Measurements from ENCODE around the gene PLA2G1B.

The PLA2G1B gene

GRCh38 chr12:120328228-120328627 lies 649 bp upstream of the PLA2G1B start:
- no peak for DNase-seq (ENCODE audit: low read depth in 1 of 2, low spot score in 1 of 2)

GRCh38 chr12:120324841-120325417 lies 2.6 kb downstream of the PLA2G1B start:
- DNase-seq (ENCODE audit: low read depth in 1 of 2, low spot score in 1 of 2) = no peak

GRCh38 chr12:120323772-120324171 lies 3.8 kb downstream of the PLA2G1B start:
- no peak for DNase-seq (ENCODE audit: low read depth in 1 of 2, low spot score in 1 of 2)

GRCh38 chr12:120321382-120322202 lies 6.0 kb downstream of the PLA2G1B start:
- no peak for DNase-seq (ENCODE audit: low read depth in 1 of 2, low spot score in 1 of 2)

DNA sequence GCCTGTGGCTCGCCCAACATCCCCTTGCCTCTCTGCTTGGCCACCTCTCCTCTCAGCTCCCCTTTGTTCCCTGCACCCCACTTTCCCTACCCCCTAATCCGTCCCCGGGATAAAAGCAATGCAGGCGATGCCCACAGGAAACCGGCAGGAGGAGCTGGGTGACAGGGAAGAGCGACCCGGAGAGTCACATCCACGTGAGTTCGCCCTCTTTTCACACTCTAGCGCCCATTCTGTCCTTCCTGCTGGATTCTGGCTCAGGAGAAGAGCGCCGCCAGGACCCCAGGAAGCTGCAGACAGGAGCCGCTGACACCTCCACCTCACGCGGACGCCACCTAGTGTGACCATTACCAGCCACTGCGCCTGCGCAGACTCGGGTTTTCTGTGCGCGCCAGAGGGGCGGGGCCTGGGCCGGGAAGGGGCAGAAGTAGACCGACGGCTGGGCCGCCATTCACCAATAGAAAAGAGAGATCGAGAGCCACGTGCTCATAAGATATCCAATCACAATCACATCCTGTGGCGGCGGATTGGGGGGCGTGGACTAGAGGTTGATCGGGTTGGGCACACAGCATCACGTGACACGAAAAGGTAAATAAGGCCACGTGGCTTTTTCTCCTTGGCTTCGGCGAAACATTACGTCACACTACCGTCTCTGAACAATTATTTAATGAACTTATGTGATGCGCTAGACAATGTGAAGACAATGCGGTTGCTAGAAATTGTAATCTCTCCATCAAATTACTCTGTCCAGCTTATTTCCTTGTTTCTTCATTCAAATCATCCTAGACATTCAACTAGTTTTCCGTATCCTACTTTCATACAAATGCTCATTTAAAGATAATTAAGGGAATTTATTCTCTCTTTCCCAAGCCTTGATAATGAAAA lies 10.1 kb downstream of the PLA2G1B start:
- peak; percentile 99 to 100 for DNase-seq (ENCODE audit: low read depth in 1 of 2, low spot score in 1 of 2)

GRCh38 chr12:120316798-120317223 lies 10.8 kb downstream of the PLA2G1B start:
- no peak for DNase-seq (ENCODE audit: low read depth in 1 of 2, low spot score in 1 of 2)

- DNase-seq (ENCODE audit: low read depth in 1 of 2, low spot score in 1 of 2) = no peak
Observed at GRCh38 chr12:120314220-120314619, 13.4 kb downstream of the PLA2G1B start.

DNA sequence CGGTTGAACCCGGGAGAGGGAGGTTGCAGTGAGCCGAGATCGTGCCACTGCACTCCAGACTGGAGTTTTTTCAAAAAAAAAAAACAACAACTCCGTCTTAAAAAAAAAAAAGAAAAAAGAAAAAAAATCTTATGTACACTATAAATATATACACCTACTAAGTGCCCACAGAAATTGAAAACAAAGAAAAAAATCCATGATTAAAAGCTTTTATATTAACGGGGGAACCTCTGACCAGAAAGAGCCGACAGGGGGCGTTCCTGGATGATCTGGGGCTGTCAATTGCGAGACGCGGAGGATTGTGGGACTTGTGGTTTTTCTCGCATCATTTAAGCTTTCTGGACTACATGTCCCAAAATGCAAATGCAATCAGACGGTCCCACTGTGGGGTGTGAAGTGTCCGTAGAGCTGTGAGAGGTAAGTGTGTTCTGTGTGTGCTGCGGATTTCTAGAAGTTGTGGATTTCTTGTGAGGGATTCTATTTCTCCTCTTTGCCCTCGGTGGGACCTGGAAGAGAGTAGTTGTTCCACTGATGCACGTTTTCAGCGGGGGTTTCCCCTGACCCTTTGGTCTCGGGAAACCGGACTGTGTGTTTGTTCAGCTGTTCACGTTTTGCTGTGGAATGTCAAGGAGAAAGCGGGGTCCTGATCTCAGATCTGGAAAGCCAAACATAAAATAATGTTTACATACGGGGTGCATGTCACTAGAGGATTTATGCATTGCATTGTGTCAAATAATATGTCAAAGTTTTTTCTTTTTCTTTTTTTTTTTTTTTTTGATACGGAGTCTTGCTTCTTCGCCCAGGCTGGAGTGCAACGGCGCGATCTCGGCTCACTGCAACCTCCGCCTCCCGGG lies 25.4 kb downstream of the PLA2G1B start, which contains the start of gene SIRT4:
Gene SIRT4 (plus strand): TSS at position 360 of the 854 bp plus-strand sequence. CDS start 1,241 bp downstream, outside the sequence.
- peak; percentile 71 to 75 for DNase-seq (ENCODE audit: low read depth in 1 of 2, low spot score in 1 of 2)

- DNase-seq (ENCODE audit: low read depth in 1 of 2, low spot score in 1 of 2) = peak; percentile 43 to 52
Observed at GRCh38 chr12:120292661-120293531, 34.7 kb downstream of the PLA2G1B start, which contains the start of gene RNU4-1. TSS of gene RNU4-1 (minus strand) at chr12:120293237.

DNA sequence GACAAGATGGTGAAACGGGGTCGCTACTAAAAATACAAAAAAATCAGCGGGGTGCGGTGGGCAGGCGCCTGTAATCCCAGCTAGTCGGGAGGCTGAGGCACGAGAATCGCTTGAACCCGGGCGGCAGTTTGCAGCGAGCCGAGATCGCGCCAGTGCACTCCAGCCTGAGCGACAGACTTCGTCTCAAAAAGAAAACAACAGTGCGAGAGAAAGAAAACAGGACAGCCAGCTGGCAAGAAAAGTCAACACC lies 35.2 kb downstream of the PLA2G1B start:
- no peak for DNase-seq (ENCODE audit: low read depth in 1 of 2, low spot score in 1 of 2)

DNA sequence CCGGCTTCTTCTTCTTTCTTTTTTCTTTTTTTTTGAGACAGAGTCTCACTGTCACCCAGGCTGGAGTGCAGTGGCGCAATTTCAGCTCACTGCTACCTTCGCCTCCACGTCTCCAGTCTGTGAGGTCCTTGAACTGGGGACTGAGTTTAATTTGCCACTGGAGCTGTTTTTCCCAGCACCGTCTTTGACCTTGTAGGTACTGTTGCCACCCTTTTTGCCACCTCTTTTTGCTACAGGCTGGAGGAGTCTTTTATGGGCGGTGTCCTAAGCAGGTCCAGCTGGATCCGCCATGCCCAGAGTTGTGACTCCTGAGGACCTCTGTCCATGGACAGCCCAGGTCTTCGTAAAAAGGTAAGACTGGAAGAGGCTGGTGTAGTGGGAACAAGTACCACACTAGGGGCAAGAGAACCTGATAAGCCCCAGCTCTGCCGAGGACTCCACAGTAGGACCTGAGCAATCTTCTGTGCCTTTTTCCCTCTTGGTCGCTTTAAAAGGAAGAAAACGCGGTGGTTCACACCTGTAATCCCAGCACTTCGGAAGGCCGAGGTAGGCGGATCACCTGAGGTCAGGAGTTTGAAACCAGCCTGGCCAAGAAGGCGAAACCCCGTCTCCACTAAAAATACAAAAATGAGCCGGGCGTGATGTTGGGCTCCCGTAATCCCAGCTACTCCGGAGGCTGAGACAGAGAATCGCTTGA lies 36.8 kb downstream of the PLA2G1B start:
- DNase-seq (ENCODE audit: low read depth in 1 of 2, low spot score in 1 of 2) = peak in 1 of 2 donors; percentile 13

- no peak for DNase-seq (ENCODE audit: low read depth in 1 of 2, low spot score in 1 of 2)
Observed at GRCh38 chr12:120287491-120287890, 40.1 kb downstream of the PLA2G1B start.

- no peak for DNase-seq (ENCODE audit: low read depth in 1 of 2, low spot score in 1 of 2)
Observed at GRCh38 chr12:120286768-120287490, 40.6 kb downstream of the PLA2G1B start.

- DNase-seq (ENCODE audit: low read depth in 1 of 2, low spot score in 1 of 2) = no peak
Observed at GRCh38 chr12:120284381-120284780, 43.2 kb downstream of the PLA2G1B start.

- no peak for DNase-seq (ENCODE audit: low read depth in 1 of 2, low spot score in 1 of 2)
Observed at GRCh38 chr12:120283318-120283717, 44.3 kb downstream of the PLA2G1B start.

- DNase-seq (ENCODE audit: low read depth in 1 of 2, low spot score in 1 of 2) = no peak
Observed at GRCh38 chr12:120278137-120279069, 49.2 kb downstream of the PLA2G1B start.

GRCh38 chr12:120276734-120277133 lies 50.8 kb downstream of the PLA2G1B start:
- DNase-seq (ENCODE audit: low read depth in 1 of 2, low spot score in 1 of 2) = no peak
